HG03196 (cell line): Measurements from ENCODE around the gene PARP1.

ENCODE experiments used
- ATAC-seq: cut with Tn5 transposase; IDR thresholded peaks from one replicate; pipeline ENCODE4 v1.9.1; 2021; ENCODE audit not compliant: unreplicated experiment

Gene PARP1

DNA sequence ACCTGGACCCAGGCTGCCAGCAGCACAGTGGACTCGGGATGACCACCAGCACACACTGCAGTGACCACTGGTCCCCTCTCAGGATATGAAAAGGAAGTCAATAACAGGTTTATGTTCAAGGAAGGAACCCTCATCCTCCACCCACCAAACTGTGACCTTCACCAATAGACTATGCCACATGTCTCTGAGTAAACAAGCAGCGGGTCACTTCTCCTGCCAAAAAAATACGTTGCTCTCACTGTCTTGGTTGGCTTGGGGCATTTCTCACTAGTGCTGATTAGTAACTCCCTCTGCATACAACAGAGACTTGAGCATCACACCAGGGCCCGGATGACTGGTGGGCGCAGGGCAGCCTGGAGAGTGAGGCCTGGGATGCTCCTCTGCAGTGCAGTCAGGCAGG lies 25.9 kb downstream of the PARP1 start:
- ATAC-seq = no peak

DNA sequence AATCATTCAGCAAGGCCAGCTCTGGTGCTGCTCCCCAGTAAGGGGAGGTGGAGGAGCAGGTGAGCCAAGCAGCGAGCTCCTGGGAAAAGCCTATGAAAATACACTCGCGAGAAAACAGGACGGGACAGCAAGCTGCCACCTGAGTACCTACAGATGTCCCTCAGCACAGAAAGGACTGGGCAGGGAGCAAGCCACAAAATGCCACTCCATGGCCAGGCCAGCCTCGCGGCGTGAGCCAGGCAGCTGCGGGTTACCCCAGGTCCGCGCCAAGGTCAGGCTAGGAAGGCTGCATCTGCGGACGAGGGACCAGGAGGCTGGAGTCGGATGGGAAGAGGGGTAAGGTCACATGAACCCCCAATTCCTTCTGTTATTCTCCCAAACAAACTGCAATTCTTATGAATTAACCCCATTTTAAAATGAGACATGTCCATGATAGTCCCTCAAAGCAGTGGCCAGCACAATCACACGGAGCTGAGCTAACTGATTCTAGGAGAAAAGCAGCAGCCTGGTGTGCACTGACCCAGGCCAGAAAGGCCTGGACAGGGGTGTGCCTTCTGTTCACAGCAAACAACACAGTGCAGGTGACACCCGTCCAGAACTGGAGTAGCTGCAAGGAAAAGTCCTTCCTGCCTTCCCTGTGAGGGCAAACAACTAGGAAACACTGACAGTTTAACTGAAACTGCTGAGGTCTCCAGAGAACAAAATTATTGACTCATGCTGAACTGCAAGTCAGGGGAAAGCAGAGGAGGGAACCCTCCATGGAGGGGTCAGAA lies 26.5 kb downstream of the PARP1 start:
- no peak for ATAC-seq

DNA sequence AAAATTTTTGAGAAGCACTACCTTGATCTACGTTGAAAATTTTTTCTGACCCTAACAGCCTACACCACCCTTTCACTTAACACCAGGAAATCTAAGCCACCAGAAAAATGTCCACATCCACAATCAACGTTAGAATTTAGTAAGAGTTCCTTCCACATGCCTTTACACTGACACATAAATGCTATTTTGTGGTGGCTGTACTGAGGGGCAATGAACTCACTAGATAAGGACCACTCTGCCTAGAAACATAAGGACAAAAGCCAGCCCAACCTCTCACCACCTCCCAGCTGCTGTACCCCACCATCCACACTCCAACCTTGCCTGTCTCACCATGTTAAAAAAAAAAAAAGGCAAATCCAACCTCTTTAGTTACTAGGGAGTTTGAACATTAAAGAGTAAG lies 29.8 kb downstream of the PARP1 start:
- no peak for ATAC-seq

- ATAC-seq = no peak
Observed at GRCh38 chr1:226376300-226376699, 31.6 kb downstream of the PARP1 start.

- no peak for ATAC-seq
Observed at GRCh38 chr1:226373376-226373775, 34.5 kb downstream of the PARP1 start.

GRCh38 chr1:226372885-226373284 lies 35.0 kb downstream of the PARP1 start:
- ATAC-seq = no peak

DNA sequence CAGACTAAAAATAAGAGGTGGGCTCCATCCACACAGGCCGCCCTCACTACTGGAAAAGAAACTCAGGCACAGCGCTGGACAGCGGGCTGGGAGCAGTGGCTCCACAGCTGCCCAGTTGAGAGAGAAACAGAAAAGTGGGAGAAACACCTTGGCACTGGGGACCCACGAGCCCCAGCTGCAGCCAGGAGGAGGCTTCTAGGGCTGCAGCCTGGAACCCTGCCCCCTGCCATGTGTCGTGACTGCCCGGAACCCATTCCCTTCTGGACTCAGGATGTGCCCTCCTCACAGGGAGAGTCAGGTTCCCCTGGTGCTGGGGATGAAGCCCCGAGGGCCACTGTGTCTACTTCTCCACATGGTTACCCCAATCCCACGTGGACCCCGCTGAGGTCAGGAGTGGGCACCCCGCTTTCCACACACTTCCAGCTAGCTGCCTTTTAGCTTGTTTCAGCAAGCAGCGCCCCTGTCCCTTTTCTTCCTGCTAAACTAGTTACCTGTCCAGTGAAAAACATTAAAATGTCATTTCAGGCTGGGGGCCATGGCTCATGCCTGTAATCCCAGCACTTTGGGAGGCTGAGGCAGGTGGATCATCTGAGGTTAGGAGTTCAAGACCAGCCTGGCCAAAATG lies 35.9 kb downstream of the PARP1 start:
- no peak for ATAC-seq

- no peak for ATAC-seq
Observed at GRCh38 chr1:226371027-226371694, 36.7 kb downstream of the PARP1 start.

- peak; percentile 76 for ATAC-seq
Observed at GRCh38 chr1:226370144-226370923, 37.6 kb downstream of the PARP1 start.

GRCh38 chr1:226369110-226369509 lies 38.8 kb downstream of the PARP1 start:
- ATAC-seq = no peak

DNA sequence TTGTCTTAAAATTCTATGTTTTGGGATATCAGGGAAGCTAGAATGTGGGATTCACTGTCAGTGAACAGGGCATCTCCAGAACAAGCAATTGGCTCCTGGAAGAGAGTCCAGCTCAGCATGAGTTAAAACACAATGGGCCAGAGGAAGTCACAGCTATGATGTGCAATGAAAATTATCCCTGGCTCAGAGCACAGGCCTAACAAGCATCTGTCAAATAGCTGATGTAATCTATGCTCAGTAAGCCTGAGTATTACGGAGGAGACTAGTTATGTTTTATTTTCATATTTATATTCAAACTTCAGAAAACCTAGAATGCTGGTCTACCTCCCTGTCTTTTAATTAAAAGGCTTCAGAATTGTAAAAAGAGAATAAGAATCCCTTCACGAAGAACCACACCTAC lies 41.6 kb downstream of the PARP1 start:
- ATAC-seq = no peak

DNA sequence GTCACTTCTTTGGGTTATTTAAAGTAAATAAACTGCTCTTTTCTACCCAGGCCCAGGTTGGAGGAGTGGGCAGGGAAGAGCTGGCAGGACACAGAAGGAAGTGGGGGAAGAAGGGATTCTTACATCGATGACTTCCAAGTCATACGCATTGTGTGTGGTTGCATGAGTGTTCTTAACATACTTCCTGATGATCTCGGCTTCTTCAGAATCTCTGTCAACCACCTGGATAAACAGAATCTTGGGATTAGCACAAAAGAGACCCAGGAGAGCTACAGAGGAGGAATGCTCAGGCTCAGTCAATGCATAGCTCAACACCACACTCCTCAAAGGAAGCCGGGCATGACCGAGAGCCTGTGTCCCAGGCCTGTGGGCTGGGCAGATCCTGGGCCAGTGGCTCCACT lies 42.1 kb downstream of the PARP1 start:
- no peak for ATAC-seq

- no peak for ATAC-seq
Observed at GRCh38 chr1:226364901-226365565, 42.9 kb downstream of the PARP1 start.

- no peak for ATAC-seq
Observed at GRCh38 chr1:226364514-226364899, 43.4 kb downstream of the PARP1 start.

GRCh38 chr1:226363801-226364513 lies 43.9 kb downstream of the PARP1 start:
- ATAC-seq = no peak

DNA sequence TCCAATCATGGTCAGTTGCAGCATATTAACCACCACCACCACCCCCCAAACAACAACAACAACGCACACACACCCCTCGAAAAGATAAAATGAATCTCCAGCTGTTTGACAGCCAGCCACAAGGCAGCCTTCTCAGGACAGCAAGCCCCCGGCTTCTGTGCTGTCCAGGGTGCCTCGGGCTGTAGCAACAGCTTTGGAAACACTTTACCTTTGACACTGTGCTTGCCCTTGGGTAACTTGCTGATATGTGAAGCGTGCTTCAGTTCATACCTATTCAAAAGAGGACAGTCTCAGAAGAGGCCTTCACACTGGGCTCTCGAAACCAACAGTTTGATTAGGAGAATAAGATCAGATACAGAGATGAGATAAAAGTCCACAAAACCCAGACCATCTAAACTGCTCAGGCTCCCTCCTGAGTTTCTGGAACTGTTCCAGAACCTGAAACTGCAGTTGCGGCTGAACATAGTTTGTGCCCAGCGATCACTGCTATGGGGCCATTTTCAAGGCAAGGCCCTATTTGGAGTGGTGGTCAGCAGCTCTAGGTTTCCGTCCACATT lies 44.9 kb downstream of the PARP1 start:
- no peak for ATAC-seq

DNA sequence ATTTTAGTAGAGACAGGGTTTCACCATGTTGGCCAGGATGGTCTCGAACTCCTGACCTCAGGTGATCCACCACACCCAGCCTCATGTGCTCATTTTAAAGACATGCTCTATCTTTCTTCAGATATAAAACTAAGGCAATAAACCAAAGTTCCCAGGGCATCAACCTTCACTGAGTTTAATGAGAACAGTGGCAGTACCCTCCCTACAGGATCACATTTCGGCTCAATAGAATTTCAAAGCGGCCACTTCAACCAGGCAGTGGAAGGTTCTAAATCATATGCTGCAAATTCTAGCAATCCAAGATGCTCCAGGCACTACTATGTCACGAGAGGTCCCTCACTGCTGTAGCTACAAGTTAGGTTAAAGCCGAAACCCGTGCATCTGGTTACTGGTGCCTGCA lies 45.5 kb downstream of the PARP1 start:
- no peak for ATAC-seq

GRCh38 chr1:226360106-226360746 lies 47.7 kb downstream of the PARP1 start:
- ATAC-seq = peak; percentile 67

GRCh38 chr1:226357416-226357815 lies 50.5 kb downstream of the PARP1 start:
- ATAC-seq = no peak
